Measurements from ENCODE around the gene JADE3.

JADE3 gene

GRCh38 chrX:47093860-47094259 lies 181.6 kb downstream of the JADE3 start:
- DNase-seq (ENCODE audit: low read depth) = no peak
- no peak for TF ChIP-seq CTCF (IDR thresholded peaks at IDR 0.05; ENCODE audit: insufficient read depth, low read depth, low read length, missing control alignments)
- H3K4me3 ChIP-seq (ENCODE audit: low read depth, low read length) = no peak overlapping the region

GRCh38 chrX:47097018-47097417 lies 184.8 kb downstream of the JADE3 start:
- no peak for DNase-seq (ENCODE audit: low read depth)
- no peak overlapping the region for H3K4me3 ChIP-seq (ENCODE audit: low read depth, low read length)
- TF ChIP-seq CTCF (IDR thresholded peaks at IDR 0.05; ENCODE audit: insufficient read depth, low read depth, low read length, missing control alignments) = no peak

GRCh38 chrX:47098338-47099094 lies 186.3 kb downstream of the JADE3 start:
- DNase-seq (ENCODE audit: low read depth) = no peak
- no peak for TF ChIP-seq CTCF (IDR thresholded peaks at IDR 0.05; ENCODE audit: insufficient read depth, low read depth, low read length, missing control alignments)
- H3K4me3 ChIP-seq (ENCODE audit: low read depth, low read length) = no peak overlapping the region

- DNase-seq (ENCODE audit: low read depth) = no peak
- no peak for TF ChIP-seq CTCF (IDR thresholded peaks at IDR 0.05; ENCODE audit: insufficient read depth, low read depth, low read length, missing control alignments)
- H3K4me3 ChIP-seq (ENCODE audit: low read depth, low read length) = no peak overlapping the region
Observed at GRCh38 chrX:47101206-47101605, 189.0 kb downstream of the JADE3 start.
